ENCODE results near the gene KRT5. TPM values are rescaled to one million over a fixed set of nuclear protein-coding genes. Genes with fewer than 3 reads are reported as not detected.
"Not testable (repeated sequence)": the region's sequence is repeated elsewhere in the genome, so short reads cannot be mapped to it uniquely, and the experiment has no call there.

The KRT5 gene
- total and polyA plus RNA-seq, 10 of the 15 experiments (the other 5 are each of a cell fraction or from before 2014, with no cell fraction given) = 1.6 TPM; not detected in 9

GRCh38 chr12:52491495-52491894, 28.7 kb downstream of the KRT5 start:
- CTCF ChIA-PET; SMC1A ChIA-PET (ENCODE audit: uncharacterized antibody, unreplicated experiment); H4K20me1 ChIP-seq (ENCODE audit: control insufficient read depth, insufficient read depth); H2AFZ ChIP-seq (ENCODE audit: control insufficient read depth, low read depth, low read length); H3K9me3 ChIP-seq (replicated peaks; ENCODE audit: control insufficient read depth, insufficient read depth, low read length); FAIRE-seq; ATAC-seq; H3K4me3 ChIP-seq; H3K9ac ChIP-seq (ENCODE audit: control insufficient read depth, insufficient read depth, low read length); H3K27ac ChIP-seq (ENCODE audit: control insufficient read depth, insufficient read depth); in situ Hi-C loops (cut with MboI); H3K4me2 ChIP-seq (ENCODE audit: control insufficient read depth, insufficient read depth); H3K27me3 ChIP-seq (replicated peaks in 1 of 2; ENCODE audit: control insufficient read depth in 2 of 2, insufficient read depth in 2 of 2, low read length in 1 of 2); H3K79me2 ChIP-seq (ENCODE audit: control insufficient read depth, insufficient read depth, low read length); RAD21 ChIA-PET (ENCODE audit: unreplicated experiment); POLR2A ChIA-PET; H3K4me1 ChIP-seq (ENCODE audit: control insufficient read depth, insufficient read depth, low read length); BruUV-seq (replicated peaks); H3K36me3 ChIP-seq (ENCODE audit: control insufficient read depth in 2 of 2, insufficient read depth in 2 of 2, low read length in 1 of 2); DNase-seq (ENCODE audit: low read depth, low spot score); intact Hi-C loops (cut with micrococcal nuclease; ENCODE audit: unreplicated experiment): not testable (repeated sequence)
- 27% methylated on average over 8 of the region's 8 CpGs for WGBS (ENCODE audit: insufficient coverage, insufficient replicate concordance, low lambda C conversion rate, missing lambda C conversion rate)

GRCh38 chr12:52488736-52489135, 31.5 kb downstream of the KRT5 start:
- Histone ChIP-seq H3K27me3 (replicated peaks in 1 of 2; ENCODE audit: control insufficient read depth in 2 of 2, insufficient read depth in 2 of 2, low read length in 1 of 2) (no peaks in the 10 kb centered on the region; a peak in 2 of 4 replicates), H3K36me3 (ENCODE audit: control insufficient read depth in 2 of 2, insufficient read depth in 2 of 2, low read length in 1 of 2) (no peaks in the 10 kb centered on the region), H3K4me3 (no peak overlapping the region), H3K9ac (ENCODE audit: control insufficient read depth, insufficient read depth, low read length) (no peak overlapping the region), H2AFZ (ENCODE audit: control insufficient read depth, low read depth, low read length) (no peak overlapping the region), H3K4me2 (ENCODE audit: control insufficient read depth, insufficient read depth) (no peak overlapping the region), H3K4me1 (ENCODE audit: control insufficient read depth, insufficient read depth, low read length) (no peaks in the 10 kb centered on the region), H3K27ac (ENCODE audit: control insufficient read depth, insufficient read depth) (no peak overlapping the region), H3K9me3 (replicated peaks; ENCODE audit: control insufficient read depth, insufficient read depth, low read length) (no peaks in the 10 kb centered on the region), H4K20me1 (ENCODE audit: control insufficient read depth, insufficient read depth) (no peaks in the 10 kb centered on the region), H3K79me2 (ENCODE audit: control insufficient read depth, insufficient read depth, low read length) (no peaks in the 10 kb centered on the region)
- ATAC-seq = no peak
- ChIA-PET CTCF (no interaction called here), SMC1A (ENCODE audit: uncharacterized antibody, unreplicated experiment) (no interaction called here), POLR2A (no interaction called here), RAD21 (ENCODE audit: unreplicated experiment) (no interaction called here)
- intact Hi-C loops (cut with micrococcal nuclease; ENCODE audit: unreplicated experiment) (no loop called here), in situ Hi-C loops (cut with MboI) (no loop called here)
- BruUV-seq (replicated peaks) = no TSS peak
- DNase-seq (ENCODE audit: low read depth, low spot score) = no peak
- TF ChIP-seq ATF2 (IDR thresholded peaks at IDR 0.05; ENCODE audit: low read length) = no peak
- no peak for TF ChIP-seq SUZ12 (IDR thresholded peaks at IDR 0.05; ENCODE audit: unreplicated experiment)
- TF ChIP-seq NFYB (IDR thresholded peaks at IDR 0.05; ENCODE audit: insufficient read depth, low read depth, low read length) = no peak
- TF ChIP-seq MYC (IDR thresholded peaks at IDR 0.05; ENCODE audit: insufficient read depth, insufficient read length, insufficient replicate concordance, low read length, severe bottlenecking) = no peak
- TF ChIP-seq RCOR1 (conservative IDR thresholded peaks at IDR 0.05; ENCODE audit: low read depth, low read length) = no peak
- no peak for TF ChIP-seq IRF3 (IDR thresholded peaks at IDR 0.05)
- TF ChIP-seq MAX (IDR thresholded peaks at IDR 0.05; ENCODE audit: low read depth, low read length) = no peak
- no peak for FAIRE-seq

GRCh38 chr12:52487744-52488443, 32.3 kb downstream of the KRT5 start:
- H3K79me2 ChIP-seq (ENCODE audit: control insufficient read depth, insufficient read depth, low read length); H3K27me3 ChIP-seq (replicated peaks in 1 of 2; ENCODE audit: control insufficient read depth in 2 of 2, insufficient read depth in 2 of 2, low read length in 1 of 2); DNase-seq (ENCODE audit: low read depth, low spot score); BruUV-seq (replicated peaks); FAIRE-seq; POLR2A ChIA-PET; H3K4me3 ChIP-seq; intact Hi-C loops (cut with micrococcal nuclease; ENCODE audit: unreplicated experiment); H3K9ac ChIP-seq (ENCODE audit: control insufficient read depth, insufficient read depth, low read length); H3K27ac ChIP-seq (ENCODE audit: control insufficient read depth, insufficient read depth); RAD21 ChIA-PET (ENCODE audit: unreplicated experiment); in situ Hi-C loops (cut with MboI); H3K36me3 ChIP-seq (ENCODE audit: control insufficient read depth in 2 of 2, insufficient read depth in 2 of 2, low read length in 1 of 2); H3K4me1 ChIP-seq (ENCODE audit: control insufficient read depth, insufficient read depth, low read length); ATAC-seq; CTCF ChIA-PET; H3K9me3 ChIP-seq (replicated peaks; ENCODE audit: control insufficient read depth, insufficient read depth, low read length); H4K20me1 ChIP-seq (ENCODE audit: control insufficient read depth, insufficient read depth); H3K4me2 ChIP-seq (ENCODE audit: control insufficient read depth, insufficient read depth); H2AFZ ChIP-seq (ENCODE audit: control insufficient read depth, low read depth, low read length); SMC1A ChIA-PET (ENCODE audit: uncharacterized antibody, unreplicated experiment): not testable (repeated sequence)
- WGBS (ENCODE audit: insufficient coverage, insufficient replicate concordance, low lambda C conversion rate, missing lambda C conversion rate) = 24% methylated on average over 11 of the region's 15 CpGs

Data from GM12878 (cell line).